ENCODE results near the gene HJV. TPM values are rescaled to one million over a fixed set of nuclear protein-coding genes. Genes with fewer than 3 reads are reported as not detected.

The HJV gene
- total and polyA plus RNA-seq, 2 donors (not counting 1 experiment from before 2014, with no cell fraction given) = not detected

DNA sequence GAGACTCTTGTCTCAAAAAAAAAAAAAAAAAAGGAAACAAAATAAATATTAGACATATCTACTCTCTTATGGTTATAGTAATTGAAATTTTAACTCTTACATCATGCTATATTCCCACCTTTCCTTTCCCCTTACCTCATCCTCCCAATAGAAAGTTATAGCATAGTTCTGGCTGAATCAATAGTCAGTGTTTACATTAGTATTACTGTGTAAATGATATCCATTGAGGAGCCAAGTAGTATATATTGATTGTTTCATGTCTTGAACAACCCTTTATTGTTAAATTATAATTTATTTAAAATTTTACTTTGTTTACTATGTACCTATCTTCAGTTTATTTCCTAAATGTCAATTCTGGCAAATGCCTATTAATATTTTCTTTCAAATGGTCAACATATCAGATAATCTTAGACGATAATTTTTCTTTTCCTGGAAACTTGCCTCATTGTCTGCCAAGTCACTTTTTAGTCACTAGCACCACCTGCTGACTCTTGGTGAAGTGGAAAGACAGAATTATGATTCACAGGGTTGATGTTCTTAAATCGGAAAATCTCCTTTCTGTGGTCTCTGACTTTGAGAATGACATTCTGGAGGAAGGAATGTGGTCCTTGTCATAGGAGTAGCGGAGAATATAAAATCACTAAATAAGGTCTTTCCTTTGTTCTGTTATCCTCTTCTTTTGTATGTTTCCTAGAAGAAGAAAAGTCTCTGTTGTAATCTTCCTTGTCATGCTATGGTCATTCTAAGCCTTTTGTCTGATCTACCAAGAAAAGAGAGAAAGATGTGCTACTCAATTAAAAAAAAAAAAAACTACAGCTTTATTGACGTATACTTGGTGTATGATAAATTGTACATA, 8.6 kb downstream of the HJV start:
- Histone ChIP-seq H4K20me1 (ENCODE audit: control insufficient read depth, extremely low read depth, insufficient read depth, low read length) (no peaks in the 10 kb centered on the region), H3K27me3 (ENCODE audit: control insufficient read depth, insufficient read depth, low read length) (peaks cover 2% of the 10 kb centered on the region), H3K4me1 (ENCODE audit: control insufficient read depth, extremely low read depth, insufficient read depth, low read length) (no peaks in the 10 kb centered on the region), H3K36me3 (ENCODE audit: control insufficient read depth, insufficient read depth, low read length) (no peaks in the 10 kb centered on the region), H3K4me2 (ENCODE audit: extremely low read depth, insufficient read depth, low read length) (no peak overlapping the region), H3K9me3 (ENCODE audit: control insufficient read depth, insufficient read depth, low read depth, low read length) (no peaks in the 10 kb centered on the region), H2AFZ (ENCODE audit: low read length) (no peak overlapping the region), H3K4me3 (replicated peaks in 1 of 4; ENCODE audit: control extremely low read depth in 1 of 4, insufficient read depth in 1 of 4, low read depth in 3 of 4, low read length in 4 of 4) (no peak overlapping the region), H3K27ac (ENCODE audit: insufficient read depth, low read length) (no peak overlapping the region), H3K79me2 (ENCODE audit: control insufficient read depth, insufficient read depth, low read length) (no peaks in the 10 kb centered on the region), H3K9ac (ENCODE audit: insufficient read depth, low read length) (no peak overlapping the region)
- peak; percentile 87 to 88 for DNase-seq (ENCODE audit: low read depth in 2 of 2)
- TF ChIP-seq, protein P1, sequence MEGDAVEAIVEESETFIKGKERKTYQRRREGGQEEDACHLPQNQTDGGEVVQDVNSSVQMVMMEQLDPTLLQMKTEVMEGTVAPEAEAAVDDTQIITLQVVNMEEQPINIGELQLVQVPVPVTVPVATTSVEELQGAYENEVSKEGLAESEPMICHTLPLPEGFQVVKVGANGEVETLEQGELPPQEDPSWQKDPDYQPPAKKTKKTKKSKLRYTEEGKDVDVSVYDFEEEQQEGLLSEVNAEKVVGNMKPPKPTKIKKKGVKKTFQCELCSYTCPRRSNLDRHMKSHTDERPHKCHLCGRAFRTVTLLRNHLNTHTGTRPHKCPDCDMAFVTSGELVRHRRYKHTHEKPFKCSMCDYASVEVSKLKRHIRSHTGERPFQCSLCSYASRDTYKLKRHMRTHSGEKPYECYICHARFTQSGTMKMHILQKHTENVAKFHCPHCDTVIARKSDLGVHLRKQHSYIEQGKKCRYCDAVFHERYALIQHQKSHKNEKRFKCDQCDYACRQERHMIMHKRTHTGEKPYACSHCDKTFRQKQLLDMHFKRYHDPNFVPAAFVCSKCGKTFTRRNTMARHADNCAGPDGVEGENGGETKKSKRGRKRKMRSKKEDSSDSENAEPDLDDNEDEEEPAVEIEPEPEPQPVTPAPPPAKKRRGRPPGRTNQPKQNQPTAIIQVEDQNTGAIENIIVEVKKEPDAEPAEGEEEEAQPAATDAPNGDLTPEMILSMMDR (conservative IDR thresholded peaks at IDR 0.05 in 1 of 2, IDR thresholded peaks at IDR 0.05 in 1 of 2; ENCODE audit: low read depth in 1 of 2, low read length in 2 of 2) = peak; percentile 64 to 82
- no peak for TF ChIP-seq EZH2 (IDR thresholded peaks at IDR 0.05; ENCODE audit: low read length, missing control alignments)

DNA sequence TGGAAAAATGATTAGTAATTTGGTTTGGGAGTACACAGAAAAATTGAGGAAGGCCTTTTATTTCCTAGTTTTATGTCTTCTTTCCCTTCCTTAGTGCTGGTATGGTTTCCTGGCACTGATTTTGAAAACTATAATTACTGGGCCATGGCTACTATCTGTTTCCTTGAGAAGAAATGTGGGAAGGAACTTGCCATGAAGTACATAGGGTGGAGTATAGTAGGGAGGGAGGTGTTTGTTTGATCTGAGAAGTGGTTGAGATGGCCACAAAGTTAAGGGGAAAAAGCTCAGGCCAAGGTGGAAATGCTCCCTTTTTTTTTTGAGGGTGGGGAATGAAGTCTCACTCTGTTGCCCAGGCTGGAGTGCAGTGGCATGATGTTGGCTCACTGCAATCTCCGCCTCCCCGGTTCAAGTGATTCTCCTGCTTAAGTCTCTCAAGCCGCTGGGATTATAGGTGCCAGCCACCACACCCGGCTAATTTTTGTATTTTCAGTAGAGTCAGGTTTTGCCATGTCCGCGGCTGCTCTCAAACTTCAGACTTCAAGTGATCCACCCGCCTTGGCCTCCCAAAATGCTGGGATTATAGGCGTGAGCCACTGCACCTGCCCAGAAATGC, 11.3 kb downstream of the HJV start:
- Histone ChIP-seq H3K9ac (ENCODE audit: insufficient read depth, low read length) (no peak overlapping the region), H3K4me2 (ENCODE audit: extremely low read depth, insufficient read depth, low read length) (no peak overlapping the region), H3K9me3 (ENCODE audit: control insufficient read depth, insufficient read depth, low read depth, low read length) (no peaks in the 10 kb centered on the region), H3K79me2 (ENCODE audit: control insufficient read depth, insufficient read depth, low read length) (no peaks in the 10 kb centered on the region), H3K36me3 (ENCODE audit: control insufficient read depth, insufficient read depth, low read length) (no peaks in the 10 kb centered on the region), H4K20me1 (ENCODE audit: control insufficient read depth, extremely low read depth, insufficient read depth, low read length) (no peaks in the 10 kb centered on the region), H3K4me3 (replicated peaks in 1 of 4; ENCODE audit: control extremely low read depth in 1 of 4, insufficient read depth in 1 of 4, low read depth in 3 of 4, low read length in 4 of 4) (no peak overlapping the region), H2AFZ (ENCODE audit: low read length) (no peak overlapping the region), H3K27me3 (ENCODE audit: control insufficient read depth, insufficient read depth, low read length) (no peaks in the 10 kb centered on the region), H3K27ac (ENCODE audit: insufficient read depth, low read length) (no peak overlapping the region), H3K4me1 (ENCODE audit: control insufficient read depth, extremely low read depth, insufficient read depth, low read length) (no peaks in the 10 kb centered on the region)
- TF ChIP-seq, protein P1 (conservative IDR thresholded peaks at IDR 0.05 in 1 of 2, IDR thresholded peaks at IDR 0.05 in 1 of 2; ENCODE audit: low read depth in 1 of 2, low read length in 2 of 2) = no peak
- no peak for TF ChIP-seq EZH2 (IDR thresholded peaks at IDR 0.05; ENCODE audit: low read length, missing control alignments)
- DNase-seq (ENCODE audit: low read depth in 2 of 2) = no peak

GRCh38 chr1:146007489-146008133, 13.9 kb downstream of the HJV start:
- no peak overlapping the region for H3K4me3 ChIP-seq (replicated peaks in 1 of 4; ENCODE audit: control extremely low read depth in 1 of 4, insufficient read depth in 1 of 4, low read depth in 3 of 4, low read length in 4 of 4)
- no peak for DNase-seq (ENCODE audit: low read depth in 2 of 2)

More at GRCh38 chr1:146007489-146008133, 13.9 kb downstream of the HJV start:
- H2AFZ ChIP-seq (ENCODE audit: low read length) = no peak overlapping the region
- no peak overlapping the region for H3K27ac ChIP-seq (ENCODE audit: insufficient read depth, low read length)
- no peaks in the 10 kb centered on the region for H3K36me3 ChIP-seq (ENCODE audit: control insufficient read depth, insufficient read depth, low read length)
- no peak overlapping the region for H3K4me2 ChIP-seq (ENCODE audit: extremely low read depth, insufficient read depth, low read length)
- no peak overlapping the region for H3K9ac ChIP-seq (ENCODE audit: insufficient read depth, low read length)
- no peaks in the 10 kb centered on the region for H3K4me1 ChIP-seq (ENCODE audit: control insufficient read depth, extremely low read depth, insufficient read depth, low read length)
- no peaks in the 10 kb centered on the region for H3K9me3 ChIP-seq (ENCODE audit: control insufficient read depth, insufficient read depth, low read depth, low read length)
- TF ChIP-seq EZH2 (IDR thresholded peaks at IDR 0.05; ENCODE audit: low read length, missing control alignments) = no peak
- TF ChIP-seq, protein P1 (conservative IDR thresholded peaks at IDR 0.05 in 1 of 2, IDR thresholded peaks at IDR 0.05 in 1 of 2; ENCODE audit: low read depth in 1 of 2, low read length in 2 of 2) = no peak
- H3K79me2 ChIP-seq (ENCODE audit: control insufficient read depth, insufficient read depth, low read length) = no peaks in the 10 kb centered on the region
- no peaks in the 10 kb centered on the region for H3K27me3 ChIP-seq (ENCODE audit: control insufficient read depth, insufficient read depth, low read length)
- no peaks in the 10 kb centered on the region for H4K20me1 ChIP-seq (ENCODE audit: control insufficient read depth, extremely low read depth, insufficient read depth, low read length)
